Lower leg skin (tissue), 3 donors: ENCODE data around the gene EMSY.

ENCODE experiments used
- CTCF ChIP-seq, 3 donors: fragments of 450-650 bp; IDR thresholded peaks; one replicate each; pipeline ENCODE4 v1.5.1; 2016; ENCODE audit warnings: antibody characterized with exemption in 3 of 3, mild to moderate bottlenecking in 3 of 3, moderate library complexity in 2 of 3
- POLR2A ChIP-seq, 2 donors: fragments of 450-650 bp; IDR thresholded peaks; one replicate each; pipeline ENCODE4 v1.6.1; 2016 to 2017; ENCODE audit warnings: antibody characterized with exemption in 2 of 2, mild to moderate bottlenecking in 1 of 2, moderate library complexity in 1 of 2

GRCh38 chr11:76459846-76460245 lies 15.0 kb downstream of the EMSY start:
- TF ChIP-seq CTCF (IDR thresholded peaks at IDR 0.05): no peak
- no peak for TF ChIP-seq POLR2A (IDR thresholded peaks at IDR 0.05)
